Measurements from ENCODE around the gene GRK4. TPM values are rescaled to one million over a fixed set of nuclear protein-coding genes. Genes with fewer than 3 reads are reported as not detected.

GRK4 gene
- total RNA-seq, 3 donors from 2014 or later: 0.87 to 8.9 (median 3.9) TPM

- DNase-seq (no peak), ATAC-seq (peak; percentile 13)
- TF ChIP-seq, protein P1, sequence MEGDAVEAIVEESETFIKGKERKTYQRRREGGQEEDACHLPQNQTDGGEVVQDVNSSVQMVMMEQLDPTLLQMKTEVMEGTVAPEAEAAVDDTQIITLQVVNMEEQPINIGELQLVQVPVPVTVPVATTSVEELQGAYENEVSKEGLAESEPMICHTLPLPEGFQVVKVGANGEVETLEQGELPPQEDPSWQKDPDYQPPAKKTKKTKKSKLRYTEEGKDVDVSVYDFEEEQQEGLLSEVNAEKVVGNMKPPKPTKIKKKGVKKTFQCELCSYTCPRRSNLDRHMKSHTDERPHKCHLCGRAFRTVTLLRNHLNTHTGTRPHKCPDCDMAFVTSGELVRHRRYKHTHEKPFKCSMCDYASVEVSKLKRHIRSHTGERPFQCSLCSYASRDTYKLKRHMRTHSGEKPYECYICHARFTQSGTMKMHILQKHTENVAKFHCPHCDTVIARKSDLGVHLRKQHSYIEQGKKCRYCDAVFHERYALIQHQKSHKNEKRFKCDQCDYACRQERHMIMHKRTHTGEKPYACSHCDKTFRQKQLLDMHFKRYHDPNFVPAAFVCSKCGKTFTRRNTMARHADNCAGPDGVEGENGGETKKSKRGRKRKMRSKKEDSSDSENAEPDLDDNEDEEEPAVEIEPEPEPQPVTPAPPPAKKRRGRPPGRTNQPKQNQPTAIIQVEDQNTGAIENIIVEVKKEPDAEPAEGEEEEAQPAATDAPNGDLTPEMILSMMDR (IDR thresholded peaks at IDR 0.05): no peak
- intact Hi-C loops (cut with DNase I, micrococcal nuclease): no loop called here
- Histone ChIP-seq H3K4me3 (no peak overlapping the region), H3K36me3 (ENCODE audit: low read depth) (no peaks in the 10 kb centered on the region), H3K4me1 (ENCODE audit: low read depth) (peaks cover 16% of the 10 kb centered on the region), H3K9me3 (no peaks in the 10 kb centered on the region)
Measured at GRCh38 chr4:3079694-3080123, 116.3 kb downstream of the GRK4 start.

- intact Hi-C loops (cut with DNase I, micrococcal nuclease): no loop called here
- H3K4me3 ChIP-seq: no peak overlapping the region
- ATAC-seq: peak; percentile 8
- no peaks in the 10 kb centered on the region for H3K36me3 ChIP-seq (ENCODE audit: low read depth)
- DNase-seq: no peak
- peaks cover 6% of the 10 kb centered on the region for H3K4me1 ChIP-seq (ENCODE audit: low read depth)
- TF ChIP-seq, protein P1 (IDR thresholded peaks at IDR 0.05): no peak
- no peaks in the 10 kb centered on the region for H3K9me3 ChIP-seq
Measured at GRCh38 chr4:3082925-3083515, 119.6 kb downstream of the GRK4 start.

GRCh38 chr4:3083732-3084131 is 120.4 kb downstream of the GRK4 start:
- Histone ChIP-seq H3K4me3 (no peak overlapping the region), H3K36me3 (ENCODE audit: low read depth) (no peaks in the 10 kb centered on the region), H3K9me3 (no peaks in the 10 kb centered on the region), H3K4me1 (ENCODE audit: low read depth) (peaks cover 6% of the 10 kb centered on the region)
- ATAC-seq (peak; percentile 58), DNase-seq (no peak)
- intact Hi-C loops (cut with DNase I, micrococcal nuclease): no loop called here
- TF ChIP-seq, protein P1 (IDR thresholded peaks at IDR 0.05): no peak

GRCh38 chr4:3085948-3086670 is 122.7 kb downstream of the GRK4 start:
- Histone ChIP-seq H3K4me1 (ENCODE audit: low read depth) (peaks cover 6% of the 10 kb centered on the region), H3K4me3 (no peak overlapping the region), H3K9me3 (no peaks in the 10 kb centered on the region), H3K36me3 (ENCODE audit: low read depth) (no peaks in the 10 kb centered on the region)
- TF ChIP-seq, protein P1 (IDR thresholded peaks at IDR 0.05): no peak
- intact Hi-C loops (cut with DNase I, micrococcal nuclease): no loop called here
- ATAC-seq: no peak
- DNase-seq: no peak

- Histone ChIP-seq H3K4me1 (ENCODE audit: low read depth) (peaks cover 6% of the 10 kb centered on the region), H3K9me3 (no peaks in the 10 kb centered on the region), H3K4me3 (no peak overlapping the region), H3K36me3 (ENCODE audit: low read depth) (no peaks in the 10 kb centered on the region)
- ATAC-seq (no peak), DNase-seq (no peak)
- intact Hi-C loops (cut with DNase I, micrococcal nuclease): no loop called here
- TF ChIP-seq, protein P1 (IDR thresholded peaks at IDR 0.05): no peak
Measured at GRCh38 chr4:3087115-3087797, 123.9 kb downstream of the GRK4 start.

Other genes starting within 250 kb of the GRK4 start
- 10 to 100 TPM; 50.3 to 51.5 (median 51.2) TPM for gene TNIP2, start 207.2 kb upstream of the GRK4 start, total RNA-seq
- gene SH3BP2, start 170.5 kb upstream of the GRK4 start, total RNA-seq: 10 to 100 TPM; 48.1 to 75.3 (median 73.0) TPM
- gene ADD1, start 119.7 kb upstream of the GRK4 start, total RNA-seq: 100 to 1,000 TPM; 201 to 373 (median 261) TPM
- gene NOP14, start 165 bp upstream of the GRK4 start, total RNA-seq: 10 to 100 TPM; 18.2 to 23.8 (median 23.5) TPM
- not detected for gene HTT-AS, start 111.0 kb downstream of the GRK4 start, total RNA-seq
- 10 to 100 TPM; 51.3 to 71.8 (median 67.5) TPM for gene HTT, start 111.1 kb downstream of the GRK4 start, total RNA-seq